ENCODE results near the gene SAMD14. TPM values are rescaled to one million over a fixed set of nuclear protein-coding genes. Genes with fewer than 3 reads are reported as not detected.

Gene SAMD14
- total RNA-seq, 6 donors from 2014 or later: 0.49 to 16.8 (median 5.6) TPM

- Histone ChIP-seq H3K4me1 (peaks cover 0 to under 1% (median 0%) of the 10 kb centered on the region in 4 donors), H3K36me3 (peaks cover 57 to 99% (median 93%) of the 10 kb centered on the region in 4 donors), H3K9me3 (no peaks in the 10 kb centered on the region), H3K4me3 (no peak overlapping the region), H3K27ac (peak overlapping the region in 1 of 4 donors; percentile 57), H3K27me3 (no peaks in the 10 kb centered on the region)
- TF ChIP-seq EP300 (IDR thresholded peaks at IDR 0.05): no peak
- no peak for TF ChIP-seq CTCF (IDR thresholded peaks at IDR 0.05)
- no peak for TF ChIP-seq POLR2A (IDR thresholded peaks at IDR 0.05)
- no peak for TF ChIP-seq POLR2AphosphoS5 (IDR thresholded peaks at IDR 0.05)
- ATAC-seq (ENCODE audit: low FRiP score in 2 of 2) (no peak), DNase-seq (peak in 1 of 2 donors; percentile 15)
- WGBS, 2 donors: 92 to 100% methylated on average over 6 of the region's 6 CpGs
Measured at GRCh38 chr17:50074227-50074626, 55.7 kb downstream of the SAMD14 start.

GRCh38 chr17:50072925-50073324 lies 57.0 kb downstream of the SAMD14 start:
- H3K9me3 ChIP-seq: no peaks in the 10 kb centered on the region
- H3K27me3 ChIP-seq: no peaks in the 10 kb centered on the region
- WGBS, 2 donors: 91 to 95% methylated on average over 1 of the region's 1 CpG
- H3K36me3 ChIP-seq: peaks cover 47 to 99% (median 90%) of the 10 kb centered on the region in 4 donors
- no peak overlapping the region for H3K27ac ChIP-seq
- no peak for ATAC-seq (ENCODE audit: low FRiP score in 2 of 2)
- no peak for DNase-seq
- TF ChIP-seq POLR2AphosphoS5 (IDR thresholded peaks at IDR 0.05) (no peak), CTCF (IDR thresholded peaks at IDR 0.05) (no peak), EP300 (IDR thresholded peaks at IDR 0.05) (no peak), POLR2A (IDR thresholded peaks at IDR 0.05) (no peak)
- no peak overlapping the region for H3K4me3 ChIP-seq
- H3K4me1 ChIP-seq: no peaks in the 10 kb centered on the region

- TF ChIP-seq POLR2AphosphoS5 (IDR thresholded peaks at IDR 0.05) (no peak), POLR2A (IDR thresholded peaks at IDR 0.05) (no peak), CTCF (IDR thresholded peaks at IDR 0.05) (no peak), EP300 (IDR thresholded peaks at IDR 0.05) (no peak)
- ATAC-seq (ENCODE audit: low FRiP score in 2 of 2) (no peak), DNase-seq (no peak)
- no peaks in the 10 kb centered on the region for H3K9me3 ChIP-seq
- H3K4me1 ChIP-seq: no peaks in the 10 kb centered on the region
- no peak overlapping the region for H3K27ac ChIP-seq
- no peak overlapping the region for H3K4me3 ChIP-seq
- H3K27me3 ChIP-seq: no peaks in the 10 kb centered on the region
- peaks cover 42 to 99% (median 89%) of the 10 kb centered on the region in 4 donors for H3K36me3 ChIP-seq
- 81 to 82% methylated on average over 3 of the region's 3 CpGs for WGBS, 2 donors
Measured at GRCh38 chr17:50072130-50072529, 57.8 kb downstream of the SAMD14 start.

- peaks cover 37 to 99% (median 86%) of the 10 kb centered on the region in 4 donors for H3K36me3 ChIP-seq
- no peak for DNase-seq
- ATAC-seq (ENCODE audit: low FRiP score in 2 of 2): no peak
- TF ChIP-seq CTCF (IDR thresholded peaks at IDR 0.05) (no peak), EP300 (IDR thresholded peaks at IDR 0.05) (no peak), POLR2AphosphoS5 (IDR thresholded peaks at IDR 0.05) (no peak), POLR2A (IDR thresholded peaks at IDR 0.05) (no peak)
- 81 to 96% methylated on average over 6 of the region's 6 CpGs for WGBS, 2 donors
- H3K4me1 ChIP-seq: no peaks in the 10 kb centered on the region
- H3K9me3 ChIP-seq: no peaks in the 10 kb centered on the region
- no peak overlapping the region for H3K4me3 ChIP-seq
- H3K27ac ChIP-seq: no peak overlapping the region
- H3K27me3 ChIP-seq: no peaks in the 10 kb centered on the region
Measured at GRCh38 chr17:50071692-50072091, 58.3 kb downstream of the SAMD14 start.

All from upper lobe of left lung (tissue), 6 donors.